ENCODE measurements around the gene BCHE. TPM values are rescaled to one million over a fixed set of nuclear protein-coding genes. Genes with fewer than 3 reads are reported as not detected.

BCHE gene
- total RNA-seq, 1 donor from 2014 or later, result 6.8 TPM

DNA sequence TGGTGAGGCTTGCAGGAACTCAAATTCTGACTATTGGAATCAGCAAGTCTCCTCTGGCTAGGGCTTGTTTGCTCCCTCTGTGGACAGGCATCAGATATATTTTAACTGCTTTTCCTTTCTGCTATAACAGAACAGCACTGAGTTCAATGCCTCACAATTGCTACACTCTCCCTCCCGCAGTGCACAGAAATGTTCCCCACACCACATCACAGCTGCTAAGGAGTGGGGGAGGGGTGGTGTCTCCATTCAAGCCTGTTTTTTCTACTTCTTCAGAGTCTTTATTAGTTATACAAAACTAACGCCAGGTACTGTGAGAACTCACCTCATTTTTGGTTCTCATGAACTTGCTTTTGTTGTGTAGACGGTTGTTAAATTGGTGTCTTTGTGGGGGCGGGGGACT, 68.5 kb downstream of the BCHE start:
- H3K27ac ChIP-seq, result no peak overlapping the region
- TF ChIP-seq, protein P1, sequence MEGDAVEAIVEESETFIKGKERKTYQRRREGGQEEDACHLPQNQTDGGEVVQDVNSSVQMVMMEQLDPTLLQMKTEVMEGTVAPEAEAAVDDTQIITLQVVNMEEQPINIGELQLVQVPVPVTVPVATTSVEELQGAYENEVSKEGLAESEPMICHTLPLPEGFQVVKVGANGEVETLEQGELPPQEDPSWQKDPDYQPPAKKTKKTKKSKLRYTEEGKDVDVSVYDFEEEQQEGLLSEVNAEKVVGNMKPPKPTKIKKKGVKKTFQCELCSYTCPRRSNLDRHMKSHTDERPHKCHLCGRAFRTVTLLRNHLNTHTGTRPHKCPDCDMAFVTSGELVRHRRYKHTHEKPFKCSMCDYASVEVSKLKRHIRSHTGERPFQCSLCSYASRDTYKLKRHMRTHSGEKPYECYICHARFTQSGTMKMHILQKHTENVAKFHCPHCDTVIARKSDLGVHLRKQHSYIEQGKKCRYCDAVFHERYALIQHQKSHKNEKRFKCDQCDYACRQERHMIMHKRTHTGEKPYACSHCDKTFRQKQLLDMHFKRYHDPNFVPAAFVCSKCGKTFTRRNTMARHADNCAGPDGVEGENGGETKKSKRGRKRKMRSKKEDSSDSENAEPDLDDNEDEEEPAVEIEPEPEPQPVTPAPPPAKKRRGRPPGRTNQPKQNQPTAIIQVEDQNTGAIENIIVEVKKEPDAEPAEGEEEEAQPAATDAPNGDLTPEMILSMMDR (IDR thresholded peaks at IDR 0.05), result no peak
- no peak for DNase-seq
- H3K9me3 ChIP-seq, result no peaks in the 10 kb centered on the region
- no peak overlapping the region for H3K4me3 ChIP-seq
- no peaks in the 10 kb centered on the region for H3K36me3 ChIP-seq
- intact Hi-C loops (cut with DNase I), result no loop called here
- no peaks in the 10 kb centered on the region for H3K27me3 ChIP-seq
- no peaks in the 10 kb centered on the region for H3K4me1 ChIP-seq
- no peak for ATAC-seq

DNA sequence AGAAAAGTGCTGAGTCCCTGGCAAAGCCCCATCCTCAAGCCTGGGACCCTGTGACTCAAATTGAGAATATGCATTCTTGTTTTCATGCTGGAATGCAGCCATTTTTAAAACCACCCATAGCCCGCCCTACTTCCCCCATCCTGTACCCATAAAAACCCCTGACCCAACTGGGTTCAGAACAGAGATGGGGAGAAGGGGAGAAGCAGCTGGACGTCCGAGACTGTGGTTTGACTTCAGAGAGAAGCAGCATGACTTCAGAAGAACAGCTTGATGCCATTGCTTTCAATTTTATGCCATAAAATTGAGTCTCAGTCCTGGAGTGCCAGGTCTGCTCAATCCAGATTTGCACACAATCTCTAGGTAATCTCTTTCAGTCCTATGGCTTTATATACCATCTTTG, 78.2 kb downstream of the BCHE start:
- Histone ChIP-seq H3K27me3 (no peaks in the 10 kb centered on the region), H3K36me3 (no peaks in the 10 kb centered on the region), H3K4me1 (no peaks in the 10 kb centered on the region), H3K4me3 (no peak overlapping the region), H3K27ac (no peak overlapping the region), H3K9me3 (no peaks in the 10 kb centered on the region)
- DNase-seq (no peak), ATAC-seq (no peak)
- intact Hi-C loops (cut with DNase I), result no loop called here
- TF ChIP-seq, protein P1 (IDR thresholded peaks at IDR 0.05), result no peak

DNA sequence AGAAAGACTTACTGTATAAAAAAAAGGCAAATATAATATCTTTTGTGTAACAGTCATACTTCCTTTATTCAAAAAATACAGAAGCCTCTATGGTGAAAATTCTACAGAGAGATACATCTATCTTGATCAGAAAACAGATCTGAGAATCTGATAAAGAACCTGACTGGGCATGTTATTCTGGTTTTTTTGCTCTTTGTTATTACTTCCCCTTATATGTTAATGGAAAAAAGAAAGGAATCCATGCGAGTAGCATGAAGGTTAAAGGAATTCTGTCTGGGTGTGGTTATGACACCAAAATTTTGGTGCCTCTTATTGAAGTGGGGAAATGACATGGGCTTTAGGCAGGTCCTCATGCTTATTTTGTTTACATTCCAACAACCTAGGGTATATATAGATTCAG, 81.7 kb downstream of the BCHE start:
- ATAC-seq, result no peak
- TF ChIP-seq, protein P1 (IDR thresholded peaks at IDR 0.05), result no peak

DNA sequence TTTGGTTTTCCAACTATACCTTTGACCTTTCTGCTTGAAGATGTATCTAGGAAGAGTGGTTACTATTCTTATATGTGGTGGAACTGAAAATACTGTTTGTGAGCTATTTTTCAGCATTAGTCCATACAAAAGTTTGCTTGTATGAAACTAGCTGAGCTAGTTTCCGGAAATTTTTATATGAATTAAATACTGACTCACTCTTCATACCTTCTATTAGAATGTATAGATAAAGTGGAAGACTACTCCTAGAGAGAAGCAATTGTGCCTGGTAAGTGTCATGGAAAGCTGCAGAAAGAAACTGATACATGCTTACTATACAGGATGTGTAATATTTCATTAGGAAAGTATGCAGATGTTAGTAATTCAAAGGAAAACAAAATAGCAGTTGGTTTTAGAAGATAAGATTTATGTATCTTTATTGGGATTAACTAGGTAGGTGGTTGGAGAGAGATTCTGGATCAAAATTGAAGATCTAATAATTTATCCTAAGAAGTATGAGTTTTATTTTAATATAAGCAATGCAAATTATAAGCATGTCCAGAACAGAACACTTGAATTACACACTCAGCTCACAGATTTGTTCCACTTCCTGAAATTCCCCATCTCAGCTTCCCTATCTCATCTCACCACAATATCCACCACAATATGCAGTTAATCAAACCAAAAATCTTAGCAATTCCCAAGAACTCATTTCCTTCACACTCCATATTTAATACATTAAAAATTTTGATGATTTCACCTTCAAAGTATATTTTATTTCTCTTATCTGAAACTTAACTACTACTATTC, 82.8 kb downstream of the BCHE start:
- intact Hi-C loops (cut with DNase I), result no loop called here
- ATAC-seq (no peak), DNase-seq (no peak)
- Histone ChIP-seq H3K27ac (no peak overlapping the region), H3K4me3 (no peak overlapping the region), H3K36me3 (no peaks in the 10 kb centered on the region), H3K9me3 (no peaks in the 10 kb centered on the region), H3K4me1 (no peaks in the 10 kb centered on the region), H3K27me3 (no peaks in the 10 kb centered on the region)
- TF ChIP-seq, protein P1 (IDR thresholded peaks at IDR 0.05), result no peak

More for the DNA sequence above, 81.7 kb downstream of the BCHE start:
- intact Hi-C loops (cut with DNase I), result no loop called here
- no peak overlapping the region for H3K4me3 ChIP-seq
- no peaks in the 10 kb centered on the region for H3K4me1 ChIP-seq
- no peaks in the 10 kb centered on the region for H3K36me3 ChIP-seq
- no peaks in the 10 kb centered on the region for H3K9me3 ChIP-seq
- H3K27ac ChIP-seq, result no peak overlapping the region
- H3K27me3 ChIP-seq, result no peaks in the 10 kb centered on the region
- DNase-seq, result no peak

DNA sequence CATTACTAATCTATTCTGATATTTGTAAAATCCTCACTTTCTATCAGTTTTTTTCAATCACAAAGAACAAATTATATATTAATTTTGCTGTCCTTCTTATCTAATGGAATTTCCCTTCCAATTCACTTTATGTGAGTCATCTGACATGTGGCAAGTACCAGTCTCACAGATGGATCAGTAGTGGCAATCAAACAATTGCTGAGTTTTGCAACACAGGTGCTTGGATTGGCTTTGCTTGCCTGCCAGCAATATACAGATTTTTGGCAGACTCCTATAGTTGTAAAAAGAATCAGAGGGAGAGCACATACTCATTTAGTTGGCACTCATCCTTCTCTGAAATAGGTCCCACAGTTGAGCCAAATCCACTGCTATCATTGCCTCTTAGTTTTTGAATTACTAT, 83.7 kb downstream of the BCHE start:
- intact Hi-C loops (cut with DNase I), result no loop called here
- TF ChIP-seq, protein P1 (IDR thresholded peaks at IDR 0.05), result no peak
- no peak for ATAC-seq

More for the DNA sequence above, 83.7 kb downstream of the BCHE start:
- H3K27me3 ChIP-seq, result no peaks in the 10 kb centered on the region
- no peaks in the 10 kb centered on the region for H3K9me3 ChIP-seq
- H3K4me1 ChIP-seq, result no peaks in the 10 kb centered on the region
- no peak for DNase-seq
- H3K27ac ChIP-seq, result no peak overlapping the region
- no peaks in the 10 kb centered on the region for H3K36me3 ChIP-seq
- no peak overlapping the region for H3K4me3 ChIP-seq
